Measurements from ENCODE around the gene YY1.

- no peak for TF ChIP-seq ISL1 (CRISPR knock-in tag; IDR thresholded peaks at IDR 0.05)
- TF ChIP-seq ZNF70 (CRISPR knock-in tag; IDR thresholded peaks at IDR 0.05), result no peak
- TF ChIP-seq ZFP3 (CRISPR knock-in tag; IDR thresholded peaks at IDR 0.05), result no peak
- no peak for TF ChIP-seq ESRRG (CRISPR knock-in tag; IDR thresholded peaks at IDR 0.05)
- no peak for TF ChIP-seq ZFP30 (CRISPR knock-in tag; IDR thresholded peaks at IDR 0.05)
- no peak for TF ChIP-seq PATZ1 (CRISPR knock-in tag; IDR thresholded peaks at IDR 0.05; ENCODE audit: borderline replicate concordance)
- no peak for TF ChIP-seq ZC3H10 (CRISPR knock-in tag; IDR thresholded peaks at IDR 0.05)
- TF ChIP-seq CSRNP3 (CRISPR knock-in tag; IDR thresholded peaks at IDR 0.05), result no peak
- TF ChIP-seq TCF4 (CRISPR knock-in tag; IDR thresholded peaks at IDR 0.05; ENCODE audit: borderline replicate concordance), result no peak
- no peak for TF ChIP-seq OSR1 (CRISPR knock-in tag; IDR thresholded peaks at IDR 0.05)
Measured at GRCh38 chr14:100190126-100190525, 48.8 kb upstream of the YY1 start.

Measured in SK-N-SH treated with all-trans-retinoic acid at 6 μM for 48 hours (cell line).